ENCODE results near the gene NRG4. TPM values are rescaled to one million over a fixed set of nuclear protein-coding genes. Genes with fewer than 3 reads are reported as not detected.

The NRG4 gene
- total and polyA plus RNA-seq, 2 donors (not counting 3 experiments of a cell fraction or from before 2014, with no cell fraction given) = not detected

DNA sequence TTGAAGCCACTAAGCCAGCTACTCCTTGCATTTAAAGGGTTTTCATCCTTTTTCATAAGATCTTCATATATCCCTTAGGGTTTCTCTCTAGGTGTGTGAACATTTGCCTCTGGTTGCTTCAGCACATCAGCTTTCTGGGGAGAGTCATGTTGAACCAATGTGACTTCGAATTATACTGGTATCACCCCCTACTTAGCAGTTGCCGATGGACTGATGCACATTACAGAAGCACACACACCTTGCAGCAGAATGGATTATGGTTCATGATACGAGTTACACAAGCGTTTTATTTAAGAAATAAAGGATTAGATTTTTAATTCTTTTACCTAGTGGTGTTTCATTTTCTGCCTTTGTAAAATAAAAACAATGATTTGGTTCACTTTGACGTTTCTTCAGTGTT lies 69.0 kb downstream of the NRG4 start:
- no peak overlapping the region for H2AFZ ChIP-seq (ENCODE audit: low read depth, low read length)
- H3K4me1 ChIP-seq (ENCODE audit: control insufficient read depth, extremely low read depth, insufficient read depth, low read length) = no peaks in the 10 kb centered on the region
- no peak overlapping the region for H3K4me3 ChIP-seq (replicated peaks in 1 of 3; ENCODE audit: insufficient read depth in 1 of 3, low read depth in 1 of 3, low read length in 3 of 3)
- H3K9ac ChIP-seq (replicated peaks; ENCODE audit: extremely low read depth, insufficient read depth, low read length) = no peak overlapping the region
- dilution Hi-C loops (cut with MboI; ENCODE audit: extremely low pct_ligation_motif_present, low sequenced_read_pairs) = no loop called here
- intact Hi-C loops (cut with micrococcal nuclease) = no loop called here
- TF ChIP-seq FOS (IDR thresholded peaks at IDR 0.05; ENCODE audit: borderline replicate concordance, insufficient read depth, low read length) (no peak), POLR2A (IDR thresholded peaks at IDR 0.05; ENCODE audit: low read depth, low read length) (no peak), EZH2 (IDR thresholded peaks at IDR 0.05; ENCODE audit: borderline replicate concordance, low read depth, low read length, severe bottlenecking) (no peak), MYC (IDR thresholded peaks at IDR 0.05; ENCODE audit: low read depth, low read length) (no peak), POLR2AphosphoS5 (IDR thresholded peaks at IDR 0.05; ENCODE audit: insufficient read depth, low read depth, low read length) (no peak)
- TF ChIP-seq, protein P1, sequence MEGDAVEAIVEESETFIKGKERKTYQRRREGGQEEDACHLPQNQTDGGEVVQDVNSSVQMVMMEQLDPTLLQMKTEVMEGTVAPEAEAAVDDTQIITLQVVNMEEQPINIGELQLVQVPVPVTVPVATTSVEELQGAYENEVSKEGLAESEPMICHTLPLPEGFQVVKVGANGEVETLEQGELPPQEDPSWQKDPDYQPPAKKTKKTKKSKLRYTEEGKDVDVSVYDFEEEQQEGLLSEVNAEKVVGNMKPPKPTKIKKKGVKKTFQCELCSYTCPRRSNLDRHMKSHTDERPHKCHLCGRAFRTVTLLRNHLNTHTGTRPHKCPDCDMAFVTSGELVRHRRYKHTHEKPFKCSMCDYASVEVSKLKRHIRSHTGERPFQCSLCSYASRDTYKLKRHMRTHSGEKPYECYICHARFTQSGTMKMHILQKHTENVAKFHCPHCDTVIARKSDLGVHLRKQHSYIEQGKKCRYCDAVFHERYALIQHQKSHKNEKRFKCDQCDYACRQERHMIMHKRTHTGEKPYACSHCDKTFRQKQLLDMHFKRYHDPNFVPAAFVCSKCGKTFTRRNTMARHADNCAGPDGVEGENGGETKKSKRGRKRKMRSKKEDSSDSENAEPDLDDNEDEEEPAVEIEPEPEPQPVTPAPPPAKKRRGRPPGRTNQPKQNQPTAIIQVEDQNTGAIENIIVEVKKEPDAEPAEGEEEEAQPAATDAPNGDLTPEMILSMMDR (IDR thresholded peaks at IDR 0.05; ENCODE audit: extremely low read depth in 1 of 2, insufficient read depth in 1 of 2, low read depth in 1 of 2, low read length in 2 of 2) = no peak
- TF ChIP-seq, protein P2, sequence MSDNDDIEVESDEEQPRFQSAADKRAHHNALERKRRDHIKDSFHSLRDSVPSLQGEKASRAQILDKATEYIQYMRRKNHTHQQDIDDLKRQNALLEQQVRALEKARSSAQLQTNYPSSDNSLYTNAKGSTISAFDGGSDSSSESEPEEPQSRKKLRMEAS (IDR thresholded peaks at IDR 0.05; ENCODE audit: insufficient read depth, insufficient read length) = no peak
- no peak overlapping the region for H3K4me2 ChIP-seq (ENCODE audit: insufficient read depth, low read length)
- H3K27me3 ChIP-seq (ENCODE audit: control insufficient read depth in 2 of 2, insufficient read depth in 2 of 2, low read length in 2 of 2) = peaks cover 0 to 2% of the 10 kb centered on the region in 2 experiments
- no peak for DNase-seq (ENCODE audit: low read depth, low spot score)
- H4K20me1 ChIP-seq (replicated peaks; ENCODE audit: control insufficient read depth, extremely low read depth, insufficient read depth, low read length) = no peaks in the 10 kb centered on the region
- no peaks in the 10 kb centered on the region for H3K9me1 ChIP-seq (replicated peaks; ENCODE audit: control insufficient read depth, extremely low read depth, insufficient read depth, low read length)
- BruUV-seq (replicated peaks) = no TSS peak
- H3K27ac ChIP-seq (ENCODE audit: insufficient read depth, low read depth, low read length) = no peak overlapping the region
- H3K9me3 ChIP-seq (replicated peaks; ENCODE audit: control insufficient read depth, insufficient read depth, low read length) = no peaks in the 10 kb centered on the region
- no peaks in the 10 kb centered on the region for H3K36me3 ChIP-seq (ENCODE audit: control insufficient read depth in 2 of 2, extremely low read depth in 1 of 2, insufficient read depth in 2 of 2, low read length in 2 of 2)
- ChIA-PET CTCF (no interaction called here), POLR2A (interaction anchor here (0.6 kb wide), 1 partner anchor 159 kb away, joined by 7 read pairs; no protein-coding TSS in a partner anchor)
- no peaks in the 10 kb centered on the region for H3K79me2 ChIP-seq (ENCODE audit: control insufficient read depth, insufficient read depth, low read length)
- FAIRE-seq = no peak
